Right kidney (tissue), 1 donor: ENCODE data around the gene SFRP5.
A peak's percentile ranks its signal among the peaks of the same experiment; 100 is the strongest.

Experiments used
- DNase-seq: peaks from one replicate; pipeline ENCODE4 v3.0.0-alpha.2; 2016

Gene SFRP5

GRCh38 chr10:97736403-97736901 lies 35.3 kb downstream of the SFRP5 start:
- no peak for DNase-seq

- DNase-seq, result no peak
These were observed 37.8 kb downstream of the SFRP5 start for GRCh38 chr10:97734021-97734420.

- no peak for DNase-seq
These were observed 38.5 kb downstream of the SFRP5 start for GRCh38 chr10:97733256-97733655.

DNA sequence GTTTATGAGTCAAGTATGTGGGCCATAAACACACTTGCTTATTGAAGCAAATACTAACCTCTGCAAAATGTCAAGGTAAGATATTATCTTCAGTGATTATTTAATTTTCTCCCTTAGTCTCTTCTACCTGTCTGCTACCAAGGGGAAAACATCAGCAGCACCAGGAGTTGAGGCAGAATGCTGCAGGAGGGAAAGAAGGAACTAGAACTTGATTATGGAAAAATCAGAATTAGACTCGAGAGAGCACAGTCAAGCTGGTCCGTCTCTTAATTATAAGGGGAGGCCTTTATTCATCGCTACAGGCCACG lies 39.8 kb downstream of the SFRP5 start:
- DNase-seq, result no peak

DNA sequence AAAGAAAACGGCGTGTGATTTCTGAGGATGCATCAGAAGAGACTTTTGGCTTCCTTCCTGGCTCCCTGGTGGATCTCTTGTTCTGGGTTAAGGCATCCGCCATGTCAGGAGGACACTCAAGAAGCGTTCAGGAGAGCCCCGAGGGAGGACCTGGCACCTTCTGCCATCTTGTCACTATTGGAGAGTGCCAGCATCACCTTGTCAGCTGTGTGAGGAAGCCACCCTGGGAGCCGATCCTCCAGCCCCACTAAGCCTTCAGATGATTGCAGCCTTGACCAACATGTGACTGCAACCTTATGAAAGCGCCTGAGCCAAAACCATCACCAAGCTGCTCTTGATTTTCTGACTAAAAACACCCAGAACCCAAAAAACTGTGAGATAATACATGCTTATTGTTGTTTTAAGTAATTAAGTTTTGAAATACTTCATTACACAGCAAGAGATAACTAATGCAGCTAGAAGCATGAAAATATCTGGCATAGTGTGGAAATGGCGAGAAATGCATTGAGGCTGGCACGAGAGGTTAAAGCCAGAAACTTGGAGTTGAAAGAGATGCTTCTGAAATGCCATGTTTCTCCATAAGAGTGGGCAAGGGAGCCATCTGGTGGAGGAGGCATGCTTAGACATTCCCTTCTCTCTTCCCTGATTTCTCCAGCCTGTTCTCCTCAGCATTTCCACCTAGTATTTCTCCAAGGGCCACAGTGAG lies 40.3 kb downstream of the SFRP5 start:
- peak; percentile 34 for DNase-seq

DNA sequence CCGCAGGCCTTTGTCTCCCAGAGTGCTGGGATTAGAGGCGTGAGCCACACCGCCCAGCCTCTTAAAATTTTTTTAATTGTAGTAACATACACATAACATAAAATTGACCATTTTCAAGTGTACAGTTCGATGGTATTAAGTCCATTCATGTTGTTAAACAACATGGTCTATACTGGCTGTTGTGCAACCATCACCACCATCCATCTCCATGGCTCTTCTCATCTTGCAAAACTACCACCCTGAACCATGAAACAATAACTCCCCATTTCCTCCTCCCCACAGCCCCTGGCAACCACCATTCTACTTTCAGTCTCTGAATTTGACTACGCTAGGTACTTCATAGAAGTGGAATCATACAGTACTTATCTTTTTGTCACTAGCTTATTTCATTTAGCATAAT lies 42.8 kb downstream of the SFRP5 start:
- no peak for DNase-seq

DNA sequence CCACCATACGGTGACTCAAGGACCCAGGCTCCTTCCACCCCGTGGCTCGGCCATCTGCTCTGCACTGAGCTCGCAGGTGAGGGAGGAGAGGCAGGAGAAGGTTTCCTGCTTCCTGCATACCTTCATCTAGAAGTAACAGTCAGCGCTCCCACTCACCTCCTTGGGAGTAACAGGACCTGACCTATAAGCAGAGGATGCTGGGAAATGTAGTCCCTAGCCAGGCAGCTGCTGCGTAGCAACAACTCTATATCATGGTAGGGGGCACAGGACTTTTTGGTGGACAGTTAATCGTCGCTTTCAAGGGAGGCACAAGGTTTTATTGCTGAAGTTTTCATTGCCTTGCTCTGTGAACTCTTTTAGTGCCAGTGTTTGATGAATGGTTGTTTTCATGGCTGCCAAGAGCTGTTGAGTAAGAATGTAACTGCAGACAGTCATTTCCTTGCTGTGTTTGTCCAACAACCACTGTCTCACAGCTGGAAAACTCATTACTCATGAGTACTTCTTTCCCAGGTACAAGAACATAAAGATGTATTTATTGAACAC lies 45.1 kb downstream of the SFRP5 start:
- no peak for DNase-seq

DNA sequence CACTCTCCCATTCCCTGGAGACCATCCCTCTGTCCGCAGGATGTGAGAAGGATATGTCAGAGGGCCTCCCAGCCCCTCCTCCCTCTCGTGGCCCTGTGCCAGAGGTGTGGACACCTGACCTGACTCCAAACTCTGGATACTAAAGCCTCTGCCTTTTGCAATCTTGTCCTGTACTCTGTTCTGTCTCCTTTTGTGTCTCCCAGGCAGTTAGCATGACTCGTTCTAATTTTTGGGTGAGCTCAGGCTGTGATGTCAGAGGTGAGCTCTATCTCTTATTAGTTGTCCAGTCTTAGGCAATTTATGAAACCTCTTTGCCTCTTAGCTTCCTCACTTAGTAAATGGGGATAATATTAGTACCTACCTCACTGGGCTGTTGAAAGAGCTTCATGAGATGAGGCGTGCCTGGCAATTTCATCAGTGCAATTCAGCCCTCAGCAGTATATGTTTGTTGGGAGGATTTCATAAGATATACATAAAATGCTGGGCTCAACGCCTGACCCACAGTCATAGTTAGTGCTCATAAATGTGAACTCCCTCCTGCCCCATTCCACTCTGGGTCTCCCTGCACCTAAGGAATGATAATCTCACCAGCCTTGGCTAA lies 47.4 kb downstream of the SFRP5 start:
- DNase-seq, result no peak

GRCh38 chr10:97723001-97723400 lies 48.8 kb downstream of the SFRP5 start:
- no peak for DNase-seq

GRCh38 chr10:97721871-97722780 lies 49.7 kb downstream of the SFRP5 start:
- DNase-seq, result no peak

DNA sequence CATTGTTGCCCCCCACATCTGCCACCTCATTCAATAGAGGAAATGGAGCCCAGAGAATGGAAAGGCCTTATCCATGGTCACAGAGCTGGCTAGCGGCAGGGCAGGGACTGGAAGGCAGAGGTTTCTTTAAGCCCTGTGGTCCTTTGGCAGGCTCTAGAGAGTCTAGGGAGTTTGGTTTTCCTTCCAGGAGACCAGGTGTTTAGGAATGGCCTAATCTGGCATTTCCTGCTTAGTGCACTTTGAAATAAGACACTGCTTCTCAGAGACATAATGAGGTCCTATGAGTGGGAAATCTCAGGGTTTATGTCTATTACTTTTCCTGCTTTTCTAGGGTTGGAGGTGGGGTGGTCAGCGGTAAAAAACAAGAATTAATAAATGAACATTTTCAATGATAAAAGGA lies 52.2 kb downstream of the SFRP5 start:
- DNase-seq, result no peak

DNA sequence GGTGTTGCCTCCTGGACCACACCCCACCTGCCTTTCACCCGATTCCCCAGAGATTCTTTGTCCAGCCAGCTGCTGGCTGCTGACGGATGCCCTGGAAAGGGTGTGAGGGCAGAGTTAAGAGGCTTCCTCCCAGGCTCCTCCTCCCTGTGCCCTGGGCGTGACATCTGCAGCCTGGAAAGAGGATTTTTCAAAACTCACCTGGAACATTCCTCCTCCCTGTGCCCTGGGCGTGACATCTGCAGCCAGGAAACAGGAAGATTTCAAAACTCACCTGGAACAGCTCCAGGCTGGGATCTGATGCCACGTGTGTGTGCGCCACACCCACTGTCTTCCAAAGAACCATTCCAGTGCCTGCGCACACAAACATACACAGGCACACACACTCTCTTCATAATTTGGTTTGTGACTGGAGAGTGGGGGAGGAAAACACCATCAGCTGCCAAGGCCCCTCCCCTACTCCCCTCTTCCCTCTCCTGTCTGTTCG lies 53.1 kb downstream of the SFRP5 start:
- peak; percentile 36 for DNase-seq

DNA sequence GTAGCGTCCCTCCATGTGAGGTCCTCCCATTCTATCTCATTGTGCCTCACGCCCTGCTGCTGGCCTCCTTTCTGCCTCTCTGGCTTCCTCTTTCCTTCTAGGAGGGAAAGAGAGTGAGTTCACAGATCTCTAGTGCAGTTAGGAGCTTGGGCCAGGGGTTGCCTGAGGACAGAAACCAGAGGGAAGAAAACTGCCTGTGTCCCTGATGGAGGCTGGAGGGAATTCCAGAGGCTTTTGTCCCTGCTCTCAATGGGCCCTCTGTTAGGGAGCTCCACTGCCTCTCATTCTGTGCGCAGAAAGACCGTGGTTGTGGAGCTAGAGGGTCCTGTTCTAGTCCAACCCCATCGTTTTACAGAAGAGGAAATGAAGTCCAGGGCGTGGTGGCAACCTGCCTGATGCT lies 53.6 kb downstream of the SFRP5 start:
- DNase-seq, result no peak

GRCh38 chr10:97717627-97718026 lies 54.2 kb downstream of the SFRP5 start:
- DNase-seq, result no peak
